Anterior cingulate cortex (tissue), 58 donors: ENCODE measurements around the gene ENTPD6.
"Not testable (repeated sequence)": the region's sequence is repeated elsewhere in the genome, so short reads cannot be mapped to it uniquely, and the experiment has no call there.

Experiments used
- DNase-seq, 58 donors: peaks; one replicate each; lab custom pipeline; 2025; lab: John Stamatoyannopoulos, UW

ENTPD6 gene

DNA sequence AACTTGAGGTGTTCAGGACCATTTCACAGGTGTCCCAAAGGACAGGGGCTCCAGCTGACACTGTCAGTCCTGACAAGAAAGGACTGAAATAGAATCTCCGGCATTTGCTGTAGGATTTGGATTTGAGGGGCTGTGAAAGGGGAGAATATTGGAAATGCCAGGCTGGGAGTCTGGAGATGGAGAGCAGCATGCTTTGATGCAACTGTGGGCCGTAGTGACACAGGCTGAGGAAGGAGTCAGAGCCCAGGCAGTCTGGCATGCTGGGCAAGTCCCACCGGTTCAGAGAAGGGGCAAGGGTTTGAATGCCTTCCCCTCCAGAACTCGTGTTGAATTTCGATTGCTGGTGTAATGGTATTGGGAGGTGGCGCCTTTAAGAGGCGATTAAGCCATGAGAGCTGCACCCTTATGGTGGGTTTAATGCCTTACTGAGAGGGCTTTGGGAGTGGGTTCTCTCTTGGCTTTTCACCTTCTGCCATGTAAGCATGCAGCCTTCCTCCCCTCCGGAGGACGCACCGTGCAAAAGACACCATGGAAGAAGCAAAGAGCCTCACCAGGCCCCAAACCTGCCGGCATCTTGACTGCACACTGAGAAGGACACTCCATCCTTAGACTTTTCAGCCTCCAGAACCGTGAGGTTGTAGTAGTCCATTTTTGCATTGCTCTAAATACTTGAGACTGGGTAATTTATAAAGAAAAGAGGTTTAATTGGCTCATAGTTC, 43.0 kb downstream of the ENTPD6 start:
- no peak for DNase-seq

DNA sequence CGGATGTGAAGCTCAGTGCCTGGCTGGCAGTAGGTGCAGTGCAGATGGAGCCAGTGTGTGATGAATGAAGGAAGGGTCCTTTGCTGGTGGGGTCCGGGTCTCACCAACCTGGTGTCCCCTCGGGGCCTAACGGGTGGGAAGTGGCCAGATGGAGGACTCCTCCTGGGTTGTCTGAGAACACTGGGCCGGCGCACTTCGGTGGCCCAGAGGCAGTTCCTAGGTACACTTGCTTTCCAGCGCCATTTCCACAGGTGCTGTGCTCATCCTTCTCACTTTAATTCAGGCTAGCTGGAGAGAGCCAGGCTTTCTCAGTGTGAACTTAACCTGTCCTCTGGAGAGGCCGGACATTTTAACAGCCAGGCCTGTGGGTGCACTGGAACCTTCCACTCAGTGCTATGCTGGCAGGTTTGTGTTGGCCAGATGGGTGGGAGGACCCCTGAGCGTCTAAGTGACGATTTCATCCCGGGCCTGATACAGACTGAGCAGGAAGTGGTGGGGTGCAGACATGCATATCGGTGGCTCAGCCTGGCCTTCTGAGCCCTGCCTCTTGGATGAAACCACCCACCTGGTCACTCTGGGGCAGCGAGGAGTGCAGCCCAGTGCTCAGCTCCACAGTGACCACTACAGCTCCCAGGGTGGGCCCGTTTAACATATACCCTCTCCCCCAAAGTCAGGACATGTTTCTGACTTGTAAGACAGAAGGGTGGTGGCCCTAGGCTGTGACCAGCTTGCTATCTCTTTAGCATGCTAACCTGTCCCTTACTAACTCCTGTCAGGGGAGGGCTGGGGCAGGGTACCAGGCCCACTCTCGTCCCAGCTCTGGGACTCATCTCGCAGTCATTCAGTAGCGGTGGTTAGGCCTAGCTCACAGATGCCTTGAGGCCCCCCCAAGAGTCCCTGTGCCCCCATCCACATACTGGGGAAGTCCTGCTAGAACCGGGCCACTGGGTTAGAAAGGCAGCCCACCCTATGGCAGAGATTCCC, 44.2 kb downstream of the ENTPD6 start:
- DNase-seq, result no peak

DNA sequence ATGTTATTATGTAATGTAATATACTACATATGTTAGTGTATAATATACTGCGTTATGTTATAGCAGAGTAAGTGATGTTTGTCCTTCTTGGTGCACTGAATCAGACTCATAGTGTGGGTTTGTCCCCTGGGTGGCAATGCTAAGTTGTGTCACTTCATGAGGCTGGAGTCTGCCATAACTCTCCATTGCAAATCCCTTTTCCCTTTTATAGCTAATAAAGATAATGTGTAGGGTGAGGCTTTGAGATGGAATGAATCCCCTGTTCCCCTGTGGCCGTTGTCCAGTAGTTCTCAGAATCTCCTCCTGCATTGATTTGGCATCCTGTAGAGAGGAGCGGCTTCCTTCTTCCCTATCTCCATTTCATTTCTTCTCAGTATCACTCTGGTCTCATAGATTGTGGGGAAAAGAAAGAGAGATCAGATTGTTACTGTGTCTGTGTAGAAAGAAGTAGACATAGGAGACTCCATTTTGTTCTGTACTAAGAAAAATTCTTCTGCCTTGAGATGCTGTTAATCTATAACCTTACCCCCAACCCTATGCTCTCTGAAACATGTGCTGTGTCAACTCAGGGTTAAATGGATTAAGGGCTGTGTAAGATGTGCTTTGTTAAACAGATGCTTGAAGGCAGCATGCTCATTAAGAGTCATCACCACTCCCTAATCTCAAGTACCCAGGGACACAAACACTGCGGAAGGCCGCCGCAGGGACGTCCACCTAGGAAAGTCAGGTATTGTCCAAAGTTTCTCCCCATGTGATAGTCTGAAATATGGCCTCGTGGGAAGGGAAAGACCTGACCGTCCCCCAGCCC, 45.5 kb downstream of the ENTPD6 start:
- DNase-seq, result not testable (repeated sequence)

DNA sequence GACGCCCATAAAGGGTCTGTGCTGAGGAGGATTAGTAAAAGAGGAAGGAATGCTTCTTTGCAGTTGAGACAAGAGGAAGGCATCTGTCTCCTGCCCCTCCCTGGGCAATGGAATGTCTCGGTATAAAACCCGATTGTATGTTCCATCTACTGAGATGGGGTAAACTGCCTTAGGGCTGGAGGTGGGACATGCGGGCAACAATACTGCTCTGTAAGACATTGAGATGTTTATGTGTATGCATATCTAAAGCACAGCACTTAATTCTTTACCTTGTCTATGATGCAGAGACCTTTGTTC, 46.1 kb downstream of the ENTPD6 start:
- DNase-seq, result not testable (repeated sequence)

DNA sequence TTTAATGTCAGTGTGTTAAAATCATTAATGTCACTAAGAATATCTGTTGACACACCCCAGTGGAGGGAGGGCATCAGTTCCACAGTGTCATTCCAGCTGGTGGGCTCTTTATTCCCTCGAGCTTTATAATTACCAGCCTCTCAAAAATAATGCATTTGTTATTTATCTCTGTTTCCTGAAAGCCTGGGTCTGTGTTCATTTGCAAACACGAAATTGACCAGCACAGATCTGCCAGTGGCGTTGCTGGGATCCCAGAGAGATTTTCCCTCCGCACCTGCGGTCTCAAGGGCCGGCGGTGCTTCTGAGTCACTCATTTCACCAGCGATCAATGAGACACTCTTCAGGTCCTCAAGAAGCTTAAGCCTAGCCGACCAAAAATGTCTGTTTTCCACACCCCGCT, 46.7 kb downstream of the ENTPD6 start:
- DNase-seq, result no peak

DNA sequence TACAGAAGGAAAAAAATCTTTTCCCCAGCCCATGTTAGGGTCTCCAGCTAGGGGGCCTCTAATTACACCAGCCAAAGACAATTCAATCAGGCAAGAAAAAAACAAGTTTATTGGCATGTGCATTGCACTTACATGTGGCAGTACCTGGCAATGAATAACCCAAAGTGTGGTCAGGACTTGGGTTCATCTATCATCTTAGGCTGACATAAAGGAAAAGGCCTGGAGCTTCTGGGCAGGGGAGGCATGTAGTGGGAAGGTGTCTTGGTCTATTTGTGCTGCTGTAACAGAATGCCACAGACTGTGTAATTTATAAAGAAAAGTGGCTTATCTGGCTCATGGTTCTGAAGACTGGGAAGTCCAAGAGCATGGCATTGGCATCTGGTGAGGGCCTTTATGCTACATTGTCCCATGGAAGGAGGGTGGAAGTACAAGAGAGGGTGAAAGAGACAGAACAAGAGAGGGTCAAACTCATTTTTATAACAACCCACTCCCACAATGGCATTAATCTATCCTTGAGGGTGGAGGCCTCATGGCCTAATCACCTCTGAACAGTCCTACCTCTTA, 48.0 kb downstream of the ENTPD6 start:
- DNase-seq, result no peak

DNA sequence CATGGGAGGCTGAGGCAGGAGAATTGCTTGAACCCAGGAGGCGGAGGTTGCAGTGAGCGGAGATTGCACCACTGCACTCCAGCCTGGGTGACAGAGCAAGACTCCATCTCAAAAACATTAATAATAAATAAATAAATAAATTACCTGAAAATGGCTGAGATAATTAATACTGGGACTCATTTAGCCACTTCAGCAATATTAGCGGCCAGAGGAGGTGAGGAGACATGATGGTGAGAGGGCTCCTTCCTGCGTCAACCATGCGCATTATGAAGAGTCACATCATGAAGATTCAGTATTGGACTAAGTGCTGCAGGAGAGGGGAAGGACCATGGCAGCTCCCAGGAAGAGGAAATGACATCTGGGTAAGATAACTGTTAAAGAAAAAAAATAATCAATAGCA, 49.5 kb downstream of the ENTPD6 start:
- DNase-seq, result no peak

DNA sequence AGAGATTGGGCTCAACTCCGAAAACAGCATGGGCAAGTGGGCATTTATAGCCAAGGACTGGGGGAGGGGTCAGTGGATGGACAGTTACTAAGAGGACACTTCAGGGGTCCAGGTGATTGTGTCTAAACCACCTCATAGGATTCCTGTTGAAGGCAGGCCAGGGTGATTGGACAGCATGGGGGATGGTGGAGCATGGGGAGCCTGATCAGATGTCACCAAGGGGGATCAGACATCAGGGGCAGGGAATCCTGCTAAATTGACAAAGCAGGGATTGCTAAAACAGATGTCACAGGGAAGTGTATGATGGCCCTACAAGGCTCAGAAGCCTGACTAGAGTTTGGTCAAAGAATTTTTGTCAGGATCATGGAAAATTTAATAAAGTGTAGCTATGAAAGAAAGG, 49.9 kb downstream of the ENTPD6 start:
- DNase-seq, result no peak

DNA sequence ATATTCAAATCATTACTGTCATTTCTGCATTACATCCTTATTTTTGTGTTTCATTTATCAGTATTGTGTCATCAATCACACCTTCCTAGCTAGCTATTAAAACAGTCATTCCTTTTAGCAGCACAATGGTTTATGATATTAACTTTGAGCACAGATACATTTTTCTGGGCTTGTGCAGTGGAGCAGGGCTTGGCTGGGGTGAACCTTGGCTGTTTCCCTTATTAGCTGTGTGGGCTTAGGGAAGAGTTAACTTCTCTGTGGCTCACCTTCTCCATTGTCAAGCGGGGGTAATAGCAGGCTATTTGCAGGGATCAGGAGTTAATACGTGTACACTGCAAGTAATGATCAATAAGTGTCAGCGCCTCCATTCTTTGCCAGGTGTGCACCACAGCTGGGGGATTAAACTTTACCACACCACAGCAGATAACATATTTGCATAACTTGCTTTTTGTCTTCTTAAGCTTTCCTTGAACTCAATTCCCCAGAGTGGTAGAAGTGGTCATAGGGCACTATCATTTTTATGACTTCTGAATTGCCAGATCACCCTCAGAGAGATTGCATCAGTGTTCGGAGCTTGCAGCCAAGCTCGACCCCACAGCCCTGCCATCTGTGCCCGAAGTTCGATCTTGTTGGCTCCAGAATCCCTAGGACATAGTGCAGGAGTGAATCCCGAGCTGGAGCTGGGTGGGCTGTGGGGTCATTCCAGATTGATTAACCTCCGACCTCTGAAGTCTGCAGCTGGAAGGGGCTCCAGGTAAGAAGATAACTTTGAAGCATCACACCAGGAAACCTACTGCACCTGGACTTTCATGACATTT, 50.9 kb downstream of the ENTPD6 start:
- DNase-seq, result no peak

DNA sequence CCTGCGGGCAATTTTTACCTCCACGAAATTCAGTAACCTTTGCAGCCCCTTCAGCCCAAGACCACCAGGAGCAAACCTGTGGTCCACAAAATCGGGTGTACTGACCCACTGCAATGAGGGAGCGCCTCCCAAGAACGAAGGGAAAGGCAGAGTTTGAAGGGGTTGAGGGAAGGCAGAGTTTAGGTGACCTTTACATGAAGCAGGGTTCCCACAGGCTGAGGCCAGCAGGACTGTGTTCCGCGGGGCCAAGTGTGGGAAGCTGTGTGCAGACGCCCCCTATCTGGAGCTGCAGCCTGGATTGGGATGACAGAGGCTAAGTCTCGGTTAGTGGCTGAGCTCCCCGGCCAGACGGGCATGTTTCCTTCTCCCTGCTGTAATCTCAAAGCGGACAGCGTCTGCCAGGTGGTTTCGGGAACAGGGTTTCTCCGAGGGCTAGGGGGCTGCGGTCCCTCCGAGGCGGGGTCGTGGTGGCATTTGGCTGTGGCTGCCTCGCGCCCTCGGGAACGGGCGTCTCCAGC, 51.5 kb downstream of the ENTPD6 start:
- peak in 43 of 58 donors; percentile 34 to 77 (median 56) for DNase-seq

DNA sequence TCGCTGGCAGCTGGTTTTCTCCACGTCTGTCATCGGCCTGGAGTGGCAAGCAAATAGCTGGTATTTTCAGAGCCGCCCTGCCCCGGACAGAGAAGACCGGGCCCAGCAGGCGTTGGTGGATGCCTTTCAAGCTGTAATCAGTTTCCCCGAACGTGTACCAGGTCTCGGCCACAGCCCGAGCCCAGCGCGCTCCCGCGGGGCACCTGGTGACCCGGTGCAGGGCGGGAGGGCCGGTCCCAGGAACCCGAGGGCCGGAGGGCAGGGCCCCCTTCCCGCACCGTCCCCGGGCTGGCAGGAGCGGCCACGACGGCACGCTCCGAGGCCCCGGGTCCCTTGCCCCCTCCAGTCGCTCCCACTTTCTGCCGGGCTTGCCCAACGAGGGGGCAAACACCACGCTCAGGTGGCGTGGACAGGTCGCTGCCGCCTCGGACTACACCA, 52.0 kb downstream of the ENTPD6 start:
- DNase-seq, result peak in 10 of 58 donors; percentile 55 to 70 (median 64)

DNA sequence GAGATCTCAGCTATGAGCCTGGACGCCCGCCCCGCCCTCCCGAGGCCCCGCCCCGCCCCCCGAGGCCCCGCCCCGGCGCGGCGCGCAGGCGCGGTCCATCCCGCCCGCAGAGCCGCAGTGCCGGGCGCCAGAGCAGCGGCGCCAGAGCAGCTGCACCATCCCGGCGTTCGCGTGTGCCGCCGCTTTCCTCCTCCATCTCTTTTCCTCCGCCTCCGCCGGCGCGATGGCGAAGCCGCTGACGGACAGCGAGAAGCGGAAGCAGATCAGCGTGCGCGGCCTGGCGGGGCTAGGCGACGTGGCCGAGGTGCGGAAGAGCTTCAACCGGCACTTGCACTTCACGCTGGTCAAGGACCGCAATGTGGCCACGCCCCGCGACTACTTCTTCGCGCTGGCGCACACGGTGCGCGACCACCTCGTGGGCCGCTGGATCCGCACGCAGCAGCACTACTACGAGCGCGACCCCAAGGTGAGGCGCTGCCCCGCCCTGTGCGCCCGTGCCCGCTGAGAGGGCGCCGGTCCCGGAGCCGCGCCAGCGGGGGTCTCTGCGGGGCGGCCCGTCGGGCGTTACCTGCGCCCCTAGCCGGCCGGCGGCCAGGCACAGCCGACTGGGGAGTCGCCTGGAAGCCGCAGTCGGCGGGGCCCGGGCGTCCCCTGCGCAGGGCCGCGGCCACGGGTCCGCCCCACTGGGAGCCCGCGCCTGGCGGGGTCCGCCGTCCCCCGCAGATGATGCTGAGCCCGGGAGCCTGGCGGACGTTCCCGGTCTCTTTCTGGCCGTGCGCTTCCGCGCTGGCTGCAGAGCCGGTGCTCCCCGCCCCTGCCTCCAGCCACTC, 52.7 kb downstream of the ENTPD6 start, which contains the start of gene PYGB:
Gene PYGB, plus strand, starts transcription at position 130 of the 830 bp plus-strand sequence. Its CDS starts 94 bp downstream, at position 224.
- peak in 56 of 58 donors; percentile 29 to 86 (median 79) for DNase-seq

DNA sequence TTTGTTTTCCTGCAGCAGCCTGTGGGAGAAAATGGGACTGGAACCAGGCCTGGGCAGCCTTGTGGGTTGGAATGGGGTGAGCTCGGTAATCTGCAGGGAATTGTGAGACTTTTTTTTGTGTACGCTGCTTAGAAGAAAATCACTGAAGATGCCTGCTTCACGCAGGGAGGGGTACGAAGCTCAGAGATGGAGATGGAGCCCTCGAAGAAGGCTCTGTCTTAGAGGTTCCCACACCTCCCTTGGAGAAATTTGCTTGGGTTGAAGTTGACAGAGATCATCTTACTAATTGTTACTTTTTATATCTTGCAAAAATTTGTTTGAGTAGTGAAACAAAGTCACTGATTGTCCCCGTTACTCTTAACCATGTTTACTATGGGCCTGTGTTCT, 53.3 kb downstream of the ENTPD6 start:
- peak in 9 of 58 donors; percentile 34 to 78 (median 50) for DNase-seq

DNA sequence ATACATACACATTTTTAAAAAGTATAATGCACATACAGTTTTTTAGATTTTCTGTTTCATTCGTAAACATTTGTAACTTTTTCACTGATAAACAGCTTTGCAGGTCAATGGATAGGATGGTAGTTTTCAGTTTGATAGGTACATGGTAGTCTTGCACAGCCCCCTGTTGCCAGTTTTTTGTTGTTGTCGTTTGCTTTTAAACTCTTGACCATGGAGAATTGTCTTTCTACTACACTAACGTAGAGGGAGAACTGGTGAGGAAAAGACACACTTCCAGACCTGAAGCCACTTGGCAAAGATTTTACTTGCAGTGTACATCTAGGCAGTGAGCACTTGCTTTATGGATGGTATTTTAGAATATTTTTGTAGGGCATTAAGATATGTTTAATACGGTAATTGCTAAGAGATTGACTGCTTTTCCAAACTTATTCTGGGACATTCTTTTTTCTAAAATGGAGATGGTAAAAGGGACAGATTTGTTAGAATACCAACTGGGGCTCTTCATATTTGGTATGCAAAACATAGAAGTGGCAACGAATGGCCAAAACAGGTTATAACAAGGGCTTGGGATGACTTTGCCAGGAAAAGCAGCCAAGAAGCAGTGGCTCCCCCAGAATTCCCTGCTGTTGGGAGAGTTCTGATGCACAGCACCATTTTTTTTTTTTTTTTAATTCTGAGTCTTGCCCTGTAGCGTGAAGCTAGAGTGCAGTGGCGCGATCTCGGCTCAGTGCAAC, 53.9 kb downstream of the ENTPD6 start:
- peak in 18 of 58 donors; percentile 10 to 59 (median 28) for DNase-seq

DNA sequence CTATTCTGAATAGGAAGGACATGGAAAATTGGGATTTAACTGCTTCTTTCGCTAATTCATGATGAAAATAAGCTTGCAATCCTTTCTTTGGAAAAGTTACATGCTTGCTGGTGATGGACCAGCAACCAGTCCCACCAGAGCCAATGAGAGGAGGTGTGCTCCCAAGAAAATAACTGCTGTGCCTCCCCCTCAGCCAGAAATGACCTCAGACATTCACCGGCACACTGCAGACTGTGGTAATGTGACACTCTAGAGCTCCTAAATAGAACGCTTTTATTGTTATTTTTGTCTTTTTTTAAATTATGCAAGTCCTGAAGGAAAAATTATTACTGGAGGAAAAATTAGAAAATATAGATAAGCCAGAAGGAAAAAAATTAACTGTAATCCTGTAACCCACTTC, 55.0 kb downstream of the ENTPD6 start:
- no peak for DNase-seq

DNA sequence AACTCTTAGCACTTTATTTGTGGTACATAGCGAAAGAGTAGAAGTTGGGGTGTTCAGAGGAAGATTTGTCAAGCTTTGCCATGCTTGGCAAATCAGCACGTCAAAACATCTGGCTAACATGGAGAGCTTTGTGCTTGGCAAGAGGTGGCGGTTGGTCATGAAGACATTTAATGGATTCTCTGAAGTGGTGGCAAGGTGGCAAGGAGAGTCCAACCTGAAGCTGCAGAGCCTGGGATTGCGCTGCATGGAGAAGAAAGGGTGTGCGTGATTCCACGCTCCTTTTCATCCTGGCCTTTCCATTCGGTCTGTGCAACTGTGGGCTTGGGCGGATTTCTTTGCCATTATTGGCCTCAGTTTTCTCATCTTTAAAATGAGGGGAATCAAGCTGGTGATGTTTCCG, 55.5 kb downstream of the ENTPD6 start:
- DNase-seq, result no peak

DNA sequence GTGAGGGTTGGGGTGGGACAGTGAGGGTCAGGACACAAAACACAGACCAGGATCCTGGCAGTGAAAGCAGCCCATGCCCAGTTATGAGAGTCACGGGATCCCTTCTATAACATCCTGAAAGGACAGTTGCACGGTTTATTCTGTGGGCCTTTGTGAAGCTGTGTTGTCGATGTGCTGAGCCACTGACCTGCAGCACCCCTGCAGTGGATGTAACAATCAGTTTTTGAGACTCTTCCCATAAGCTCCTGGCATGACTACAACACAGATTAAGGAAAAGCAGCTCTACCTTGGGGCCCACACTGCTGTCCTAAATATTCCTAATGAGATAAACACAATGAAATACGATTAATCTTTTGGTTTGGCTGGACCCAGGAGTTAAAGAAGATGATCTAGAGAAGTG, 56.0 kb downstream of the ENTPD6 start:
- DNase-seq, result peak in 3 of 58 donors; percentile 26 to 39 (median 33)
